HEK293T (cell line): ENCODE measurements around the gene MATN1.

Source experiments
- BHLHE40 ChIP-seq: fragments of 450-650 bp; IDR thresholded peaks from 2 replicates; pipeline ENCODE4 v1.6.1; 2016; ENCODE audit warnings: mild to moderate bottlenecking, moderate library complexity, borderline replicate concordance
- ELF4 ChIP-seq: fragments of 450-650 bp; IDR thresholded peaks from 2 replicates; pipeline ENCODE4 v1.6.1; 2017; ENCODE audit warnings: antibody characterized with exemption
- FOXK2 ChIP-seq: fragments of 450-650 bp; IDR thresholded peaks from 2 replicates; pipeline ENCODE4 v1.6.1; 2016; ENCODE audit warnings: mild to moderate bottlenecking
- FOXM1 ChIP-seq: fragments of 450-650 bp; IDR thresholded peaks from 2 replicates; pipeline ENCODE4 v1.6.1; 2017; ENCODE audit warnings: mild to moderate bottlenecking, borderline replicate concordance
- LEF1 ChIP-seq: fragments of 450-650 bp; IDR thresholded peaks from 2 replicates; pipeline ENCODE4 v1.6.1; 2017; ENCODE audit warnings: mild to moderate bottlenecking, borderline replicate concordance
- SP1 ChIP-seq: fragments of 450-650 bp; IDR thresholded peaks from 2 replicates; pipeline ENCODE4 v1.6.1; 2017
- SUZ12 ChIP-seq: fragments of 450-650 bp; IDR thresholded peaks from 2 replicates; pipeline ENCODE4 v1.6.1; 2016; ENCODE audit warnings: mild to moderate bottlenecking
- TARDBP ChIP-seq: fragments of 450-650 bp; IDR thresholded peaks from 2 replicates; pipeline ENCODE4 v1.6.1; 2016
- ZNF384 ChIP-seq: fragments of 450-650 bp; IDR thresholded peaks from 2 replicates; pipeline ENCODE4 v1.6.1; 2016
- TF ChIP-seq, protein P1 (sequence below): fragments of 450-650 bp; IDR thresholded peaks from 2 replicates; pipeline ENCODE4 v1.6.1; 2016

DNA sequence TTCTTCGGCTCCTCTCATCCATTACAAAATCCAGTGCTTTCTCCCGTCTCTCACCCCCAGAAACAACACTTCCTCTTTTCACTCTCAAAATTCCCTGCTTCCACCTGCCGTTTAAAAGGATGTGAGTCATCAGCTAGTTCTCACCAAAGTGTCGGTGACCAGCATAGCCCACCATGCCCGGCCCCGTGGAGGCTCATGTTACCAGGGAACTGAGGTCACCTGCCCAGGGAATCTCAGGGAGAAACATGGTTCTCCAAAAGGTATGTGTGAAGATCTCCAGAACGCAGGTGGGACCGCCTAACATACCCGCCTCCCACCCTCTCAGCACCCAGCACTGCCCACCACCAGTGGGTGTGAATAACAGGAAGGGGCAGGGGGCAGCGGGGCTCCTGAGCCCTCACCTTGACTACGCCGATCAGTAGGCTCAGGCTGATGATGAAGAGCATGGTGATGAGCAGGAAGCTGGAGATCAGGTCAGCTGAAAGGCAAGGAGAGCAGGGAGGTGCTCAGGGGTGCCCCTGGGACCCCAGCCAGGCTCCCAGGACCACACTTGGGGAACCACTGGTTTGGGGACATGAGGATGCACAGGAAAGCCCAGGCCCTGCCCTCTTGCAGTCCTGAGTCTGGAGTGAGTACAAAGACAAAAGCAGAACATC is 18.0 kb upstream of the MATN1 start:
- no peak for TF ChIP-seq ZNF384
- no peak for TF ChIP-seq SUZ12
- TF ChIP-seq BHLHE40: no peak
- no peak for TF ChIP-seq FOXM1
- TF ChIP-seq SP1: no peak
- TF ChIP-seq LEF1: no peak
- TF ChIP-seq ELF4: no peak
- TF ChIP-seq FOXK2: no peak
- TF ChIP-seq TARDBP: no peak
- TF ChIP-seq, protein P1, sequence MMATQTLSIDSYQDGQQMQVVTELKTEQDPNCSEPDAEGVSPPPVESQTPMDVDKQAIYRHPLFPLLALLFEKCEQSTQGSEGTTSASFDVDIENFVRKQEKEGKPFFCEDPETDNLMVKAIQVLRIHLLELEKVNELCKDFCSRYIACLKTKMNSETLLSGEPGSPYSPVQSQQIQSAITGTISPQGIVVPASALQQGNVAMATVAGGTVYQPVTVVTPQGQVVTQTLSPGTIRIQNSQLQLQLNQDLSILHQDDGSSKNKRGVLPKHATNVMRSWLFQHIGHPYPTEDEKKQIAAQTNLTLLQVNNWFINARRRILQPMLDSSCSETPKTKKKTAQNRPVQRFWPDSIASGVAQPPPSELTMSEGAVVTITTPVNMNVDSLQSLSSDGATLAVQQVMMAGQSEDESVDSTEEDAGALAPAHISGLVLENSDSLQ: no peak
